ENCODE data around the gene THBS1.

The THBS1 gene

GRCh38 chr15:39618063-39618823 lies 37.4 kb downstream of the THBS1 start:
- ChIA-PET CTCF (no interaction called here), POLR2A (ENCODE audit: low non-redundant PET) (no interaction called here)
- TF ChIP-seq CTCF (conservative IDR thresholded peaks at IDR 0.05; ENCODE audit: low read depth) = no peak
- peak overlapping the region; percentile 72 for H3K27ac ChIP-seq
- DNase-seq (ENCODE audit: low spot score) = no peak

GRCh38 chr15:39621210-39621609 lies 40.3 kb downstream of the THBS1 start:
- no peak for TF ChIP-seq CTCF (conservative IDR thresholded peaks at IDR 0.05; ENCODE audit: low read depth)
- DNase-seq (ENCODE audit: low spot score) = no peak
- no peak overlapping the region for H3K27ac ChIP-seq
- ChIA-PET CTCF (interaction anchor here (0.5 to 0.8 kb wide), 4 partner anchors 136 to 913 kb away, joined by 3 read pairs; no protein-coding TSS in a partner anchor), POLR2A (ENCODE audit: low non-redundant PET) (no interaction called here)

GRCh38 chr15:39621976-39622375 lies 41.1 kb downstream of the THBS1 start:
- ChIA-PET POLR2A (ENCODE audit: low non-redundant PET) (no interaction called here), CTCF (interaction anchor here (0.6 kb wide), 1 partner anchor 181 kb away, joined by 3 read pairs; no protein-coding TSS in a partner anchor)
- no peak overlapping the region for H3K27ac ChIP-seq
- no peak for TF ChIP-seq CTCF (conservative IDR thresholded peaks at IDR 0.05; ENCODE audit: low read depth)
- no peak for DNase-seq (ENCODE audit: low spot score)

- CTCF ChIA-PET = interaction anchor here (0.5 to 0.6 kb wide), 3 partner anchors 95 to 401 kb away, joined by 3 read pairs; no protein-coding TSS in a partner anchor
Measured at GRCh38 chr15:39622660-39623516, 42.0 kb downstream of the THBS1 start.

GRCh38 chr15:39623529-39623931 lies 42.7 kb downstream of the THBS1 start:
- DNase-seq (ENCODE audit: low spot score) = no peak
- no peak overlapping the region for H3K27ac ChIP-seq
- TF ChIP-seq CTCF (conservative IDR thresholded peaks at IDR 0.05; ENCODE audit: low read depth) = no peak
- ChIA-PET CTCF (interaction anchor here (0.5 kb wide), 1 partner anchor 96 kb away, joined by 3 read pairs; no protein-coding TSS in a partner anchor), POLR2A (ENCODE audit: low non-redundant PET) (no interaction called here)

More at GRCh38 chr15:39622660-39623516, 42.0 kb downstream of the THBS1 start:
- POLR2A ChIA-PET (ENCODE audit: low non-redundant PET) = no interaction called here
- no peak for TF ChIP-seq CTCF (conservative IDR thresholded peaks at IDR 0.05; ENCODE audit: low read depth)
- DNase-seq (ENCODE audit: low spot score) = no peak
- no peak overlapping the region for H3K27ac ChIP-seq

GRCh38 chr15:39624806-39625205 lies 43.9 kb downstream of the THBS1 start:
- ChIA-PET POLR2A (ENCODE audit: low non-redundant PET) (no interaction called here), CTCF (interaction anchor here (0.5 to 1.8 kb wide), 2 partner anchors 132 to 374 kb away, joined by 5 to 8 read pairs; no protein-coding TSS in a partner anchor)
- H3K27ac ChIP-seq = peak overlapping the region; percentile 77
- no peak for TF ChIP-seq CTCF (conservative IDR thresholded peaks at IDR 0.05; ENCODE audit: low read depth)
- DNase-seq (ENCODE audit: low spot score) = peak; percentile 59

Data from RWPE1 (cell line).